KMS-11 (cell line): ENCODE measurements around the gene GRAMD1C.

Source experiments
- H2AFZ ChIP-seq: fragments of 200-600 bp; sonication (generic); 2 replicates; pipeline ENCODE4 v1.6.1; 2016; ENCODE audit warnings: antibody characterized with exemption, mixed run types, low read depth
- H3K27ac ChIP-seq: fragments of 200-600 bp; sonication (generic); 2 replicates; pipeline ENCODE4 v1.6.1; 2016; ENCODE audit warnings: mild to moderate bottlenecking, mixed run types
- H3K27me3 ChIP-seq: fragments of 200-600 bp; sonication (generic); 2 replicates; pipeline ENCODE4 v1.6.1; 2017; ENCODE audit warnings: mild to moderate bottlenecking, low read depth, mixed run types, moderate library complexity; ENCODE audit not compliant: insufficient read depth
- H3K36me3 ChIP-seq: fragments of 200-600 bp; sonication (generic); 2 replicates; pipeline ENCODE4 v1.6.1; 2017; ENCODE audit warnings: mild to moderate bottlenecking, mixed run types; ENCODE audit not compliant: insufficient read depth
- H3K4me1 ChIP-seq: fragments of 200-600 bp; sonication (generic); 2 replicates; pipeline ENCODE4 v1.6.1; 2016; ENCODE audit warnings: mild to moderate bottlenecking, low read depth, mixed run types; ENCODE audit not compliant: poor library complexity, severe bottlenecking
- H3K4me2 ChIP-seq: fragments of 200-600 bp; sonication (generic); 2 replicates; pipeline ENCODE4 v1.7.0; 2016; ENCODE audit warnings: mild to moderate bottlenecking, mixed run types
- H3K4me3 ChIP-seq: fragments of 200-600 bp; sonication (generic); IDR thresholded peaks from 2 replicates; pipeline ENCODE4 v1.6.1; 2017; ENCODE audit warnings: low read depth, low read length, mixed read lengths; ENCODE audit not compliant: insufficient read depth
- H3K79me2 ChIP-seq: fragments of 200-600 bp; sonication (generic); 2 replicates; pipeline ENCODE4 v1.6.1; 2016; ENCODE audit warnings: low read depth, mixed run types; ENCODE audit not compliant: insufficient read depth
- H3K9ac ChIP-seq: fragments of 200-600 bp; sonication (generic); 2 replicates; pipeline ENCODE4 v1.6.1; 2016; ENCODE audit warnings: mild to moderate bottlenecking, mixed run types
- H4K20me1 ChIP-seq: fragments of 200-600 bp; sonication (generic); 2 replicates; pipeline ENCODE4 v1.6.1; 2016; ENCODE audit warnings: mild to moderate bottlenecking, mixed run types; ENCODE audit not compliant: insufficient read depth
- CTCF ChIP-seq: fragments of 200-600 bp; sonication (generic); conservative IDR thresholded peaks from 2 replicates; pipeline ENCODE4 v1.6.1; 2017; ENCODE audit warnings: low read depth, mild to moderate bottlenecking, antibody characterized with exemption, low read length, moderate library complexity, mixed read lengths

GRAMD1C gene

GRCh38 chr3:113831103-113831355 is 7.6 kb upstream of the GRAMD1C start:
- TF ChIP-seq CTCF, result no peak
- H4K20me1 ChIP-seq, result no peaks in the 10 kb centered on the region
- no peak overlapping the region for H3K4me2 ChIP-seq
- H3K4me3 ChIP-seq, result no peak overlapping the region
- H3K79me2 ChIP-seq, result no peaks in the 10 kb centered on the region
- 0 out of 2 replicates have a peak, but pooled peaks cover 3% of the 10 kb centered on the region for H3K36me3 ChIP-seq
- H3K9ac ChIP-seq, result no peak overlapping the region
- H3K27me3 ChIP-seq, result no peaks in the 10 kb centered on the region
- H3K4me1 ChIP-seq, result no peaks in the 10 kb centered on the region
- H2AFZ ChIP-seq, result no peak overlapping the region
- no peak overlapping the region for H3K27ac ChIP-seq

DNA sequence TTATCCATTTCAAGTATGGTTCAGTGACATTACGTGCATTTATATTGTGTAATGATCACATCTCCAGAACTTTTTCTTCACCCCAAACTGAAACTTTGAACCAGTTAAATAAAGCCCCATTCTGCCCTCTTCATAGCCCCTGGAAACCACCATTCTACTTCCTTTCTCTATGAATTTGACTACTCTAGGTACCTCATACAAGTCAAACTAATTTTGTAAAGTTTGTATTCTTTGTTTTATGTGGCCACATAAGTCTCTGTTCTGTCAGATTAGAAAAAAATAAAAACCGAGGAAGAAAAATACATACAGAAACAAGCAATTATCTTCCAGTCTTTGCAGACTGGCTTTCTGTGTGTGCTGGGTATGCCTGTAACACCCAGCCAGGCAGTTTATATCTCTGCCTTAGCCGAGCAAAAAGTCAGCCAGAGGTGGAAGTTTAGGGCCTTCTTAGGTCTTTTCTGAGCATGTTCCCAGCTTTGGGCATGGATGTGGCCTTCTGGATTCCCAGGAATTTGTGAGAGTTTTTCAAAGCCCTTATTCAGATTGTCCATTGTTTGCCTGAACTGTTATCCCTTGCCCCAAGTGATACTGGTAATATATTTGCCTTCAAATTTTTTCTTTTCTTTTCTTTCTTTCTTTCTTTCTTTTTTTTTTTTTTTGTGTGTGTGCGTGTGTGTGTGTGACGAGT is 6.0 kb upstream of the GRAMD1C start:
- H3K9ac ChIP-seq, result no peak overlapping the region
- no peaks in the 10 kb centered on the region for H3K79me2 ChIP-seq
- H3K4me2 ChIP-seq, result no peak overlapping the region
- 0 out of 2 replicates have a peak, but pooled peaks cover 3% of the 10 kb centered on the region for H3K36me3 ChIP-seq
- H4K20me1 ChIP-seq, result no peaks in the 10 kb centered on the region
- H3K4me1 ChIP-seq, result no peaks in the 10 kb centered on the region
- no peak overlapping the region for H3K27ac ChIP-seq
- no peak overlapping the region for H3K4me3 ChIP-seq
- H2AFZ ChIP-seq, result no peak overlapping the region
- TF ChIP-seq CTCF, result no peak
- H3K27me3 ChIP-seq, result no peaks in the 10 kb centered on the region

DNA sequence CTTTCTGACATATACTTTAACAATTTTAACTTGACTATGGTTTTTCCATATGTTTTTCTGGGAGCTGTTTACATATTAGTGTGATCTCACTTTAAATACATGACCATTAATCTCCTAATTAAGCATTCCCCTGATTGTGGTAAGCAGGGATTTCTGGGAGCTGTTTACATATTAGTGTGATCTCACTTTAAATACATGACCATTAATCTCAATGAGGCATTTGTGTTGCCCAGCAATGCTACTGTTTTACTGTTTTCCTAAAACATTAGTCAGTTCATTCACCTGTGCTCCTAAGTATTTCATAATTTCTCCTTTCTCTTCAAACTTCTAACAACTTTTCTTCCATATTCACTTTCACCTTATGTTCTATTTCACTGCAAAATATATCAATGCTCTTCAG is 3.6 kb upstream of the GRAMD1C start:
- Histone ChIP-seq H3K36me3 (0 out of 2 replicates have a peak, but pooled peaks cover 3% of the 10 kb centered on the region), H4K20me1 (no peaks in the 10 kb centered on the region), H3K79me2 (no peaks in the 10 kb centered on the region), H2AFZ (no peak overlapping the region), H3K4me2 (no peak overlapping the region), H3K27ac (no peak overlapping the region), H3K9ac (no peak overlapping the region), H3K27me3 (no peaks in the 10 kb centered on the region), H3K4me1 (peaks cover 4% of the 10 kb centered on the region), H3K4me3 (no peak overlapping the region)
- no peak for TF ChIP-seq CTCF

DNA sequence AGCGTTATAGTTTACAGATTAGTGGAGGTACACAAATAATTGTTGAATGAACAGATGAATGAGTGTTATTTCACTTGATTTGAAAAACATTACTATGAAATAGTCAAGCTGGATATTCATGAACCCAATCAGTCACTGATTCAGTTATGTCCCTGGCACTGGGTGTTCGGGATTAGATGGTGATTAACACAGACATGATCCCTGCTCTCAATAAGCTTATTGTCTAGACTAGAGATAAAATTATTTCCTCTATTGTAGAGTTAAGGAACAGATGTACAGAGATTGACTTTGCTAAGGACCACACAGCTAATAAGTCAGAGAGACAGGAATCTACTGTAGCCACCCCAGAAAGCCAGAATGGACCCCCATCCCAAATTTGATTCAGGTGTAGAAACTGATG is 963 bp downstream of the GRAMD1C start:
- Histone ChIP-seq H3K9ac (no peak overlapping the region), H3K4me1 (peaks cover 4% of the 10 kb centered on the region), H3K27me3 (no peaks in the 10 kb centered on the region), H2AFZ (peak overlapping the region; percentile 94), H3K79me2 (no peaks in the 10 kb centered on the region), H3K36me3 (no peaks in the 10 kb centered on the region), H3K27ac (no peak overlapping the region), H4K20me1 (no peaks in the 10 kb centered on the region), H3K4me2 (peak overlapping the region; percentile 59), H3K4me3 (no peak overlapping the region)
- no peak for TF ChIP-seq CTCF
